ENCODE measurements around the gene FREY1. TPM values are rescaled to one million over a fixed set of nuclear protein-coding genes. Genes with fewer than 3 reads are reported as not detected.

FREY1 gene
- polyA plus RNA-seq, 1 donor (not counting 4 experiments of a cell fraction or from before 2014, with no cell fraction given) = 0.25 TPM

- Histone ChIP-seq H3K9me3 (ENCODE audit: control insufficient read depth, low read depth, low read length) (no peaks in the 10 kb centered on the region), H3K9me1 (ENCODE audit: control insufficient read depth, extremely low read depth, insufficient read depth, low read length) (peaks cover 2% of the 10 kb centered on the region), H3K4me1 (ENCODE audit: control insufficient read depth, extremely low read depth, insufficient read depth, low read length) (peaks cover 57% of the 10 kb centered on the region), H3K4me3 (ENCODE audit: control insufficient read depth in 2 of 3, extremely low read depth in 1 of 3, insufficient read depth in 2 of 3, low read depth in 1 of 3, low read length in 3 of 3) (no peak overlapping the region), H3K79me2 (ENCODE audit: control insufficient read depth, insufficient read depth, low read length) (peaks cover 10% of the 10 kb centered on the region), H3K9ac (ENCODE audit: control insufficient read depth, extremely low read depth, insufficient read depth, low read length) (no peak overlapping the region), H2AFZ (ENCODE audit: control insufficient read depth, low read length) (no peak overlapping the region), H3K27me3 (ENCODE audit: control insufficient read depth, extremely low read depth, insufficient read depth, low read length) (no peaks in the 10 kb centered on the region), H3K36me3 (ENCODE audit: control insufficient read depth in 2 of 2, extremely low read depth in 1 of 2, insufficient read depth in 2 of 2, low read length in 2 of 2) (peaks cover 0 to 11% of the 10 kb centered on the region in 2 experiments), H4K20me1 (ENCODE audit: control insufficient read depth, extremely low read depth, insufficient read depth, low read length) (no peaks in the 10 kb centered on the region), H3K27ac (ENCODE audit: control insufficient read depth, insufficient read depth, low read length) (no peak overlapping the region), H3K4me2 (ENCODE audit: control insufficient read depth, extremely low read depth, insufficient read depth, low read depth, low read length) (no peak overlapping the region)
- FAIRE-seq (no peak), DNase-seq (ENCODE audit: low read depth, low spot score) (no peak)
- dilution Hi-C loops (cut with MboI; ENCODE audit: extremely low pct_ligation_motif_present, low sequenced_read_pairs) = no loop called here
- no peak for TF ChIP-seq CTCF (optimal IDR thresholded peaks at IDR 0.05 in 1 of 3, IDR thresholded peaks at IDR 0.05 in 1 of 3, conservative IDR thresholded peaks at IDR 0.05 in 1 of 3; ENCODE audit: extremely low read depth in 1 of 3, insufficient read depth in 2 of 3, low read length in 3 of 3)
These were observed 20.8 kb upstream of the FREY1 start for GRCh38 chr11:45927684-45928413.

- FAIRE-seq = no peak
- DNase-seq (ENCODE audit: low read depth, low spot score) = no peak
These were observed 20.2 kb upstream of the FREY1 start for GRCh38 chr11:45927332-45927683.

More at GRCh38 chr11:45927332-45927683, 20.2 kb upstream of the FREY1 start:
- H3K27me3 ChIP-seq (ENCODE audit: control insufficient read depth, extremely low read depth, insufficient read depth, low read length) = no peaks in the 10 kb centered on the region
- H3K4me3 ChIP-seq (ENCODE audit: control insufficient read depth in 2 of 3, extremely low read depth in 1 of 3, insufficient read depth in 2 of 3, low read depth in 1 of 3, low read length in 3 of 3) = no peak overlapping the region
- H3K9me1 ChIP-seq (ENCODE audit: control insufficient read depth, extremely low read depth, insufficient read depth, low read length) = peaks cover 2% of the 10 kb centered on the region
- no peak overlapping the region for H2AFZ ChIP-seq (ENCODE audit: control insufficient read depth, low read length)
- H3K4me2 ChIP-seq (ENCODE audit: control insufficient read depth, extremely low read depth, insufficient read depth, low read depth, low read length) = no peak overlapping the region
- no peaks in the 10 kb centered on the region for H4K20me1 ChIP-seq (ENCODE audit: control insufficient read depth, extremely low read depth, insufficient read depth, low read length)
- H3K9me3 ChIP-seq (ENCODE audit: control insufficient read depth, low read depth, low read length) = no peaks in the 10 kb centered on the region
- H3K9ac ChIP-seq (ENCODE audit: control insufficient read depth, extremely low read depth, insufficient read depth, low read length) = no peak overlapping the region
- H3K36me3 ChIP-seq (ENCODE audit: control insufficient read depth in 2 of 2, extremely low read depth in 1 of 2, insufficient read depth in 2 of 2, low read length in 2 of 2) = peaks cover 0 to 11% of the 10 kb centered on the region in 2 experiments
- dilution Hi-C loops (cut with MboI; ENCODE audit: extremely low pct_ligation_motif_present, low sequenced_read_pairs) = no loop called here
- H3K4me1 ChIP-seq (ENCODE audit: control insufficient read depth, extremely low read depth, insufficient read depth, low read length) = peaks cover 52% of the 10 kb centered on the region
- no peak overlapping the region for H3K27ac ChIP-seq (ENCODE audit: control insufficient read depth, insufficient read depth, low read length)
- TF ChIP-seq EZH2 (IDR thresholded peaks at IDR 0.05; ENCODE audit: low read length) (no peak), CTCF (optimal IDR thresholded peaks at IDR 0.05 in 1 of 3, IDR thresholded peaks at IDR 0.05 in 1 of 3, conservative IDR thresholded peaks at IDR 0.05 in 1 of 3; ENCODE audit: extremely low read depth in 1 of 3, insufficient read depth in 2 of 3, low read length in 3 of 3) (no peak)
- H3K79me2 ChIP-seq (ENCODE audit: control insufficient read depth, insufficient read depth, low read length) = peaks cover 10% of the 10 kb centered on the region
